ENCODE measurements around the gene LYZL2.

Gene LYZL2

GRCh38 chr10:30589441-30589840 lies 40.1 kb downstream of the LYZL2 start:
- no peak for DNase-seq

- DNase-seq: no peak
Measured at GRCh38 chr10:30587522-30588031, 42.0 kb downstream of the LYZL2 start.

DNA sequence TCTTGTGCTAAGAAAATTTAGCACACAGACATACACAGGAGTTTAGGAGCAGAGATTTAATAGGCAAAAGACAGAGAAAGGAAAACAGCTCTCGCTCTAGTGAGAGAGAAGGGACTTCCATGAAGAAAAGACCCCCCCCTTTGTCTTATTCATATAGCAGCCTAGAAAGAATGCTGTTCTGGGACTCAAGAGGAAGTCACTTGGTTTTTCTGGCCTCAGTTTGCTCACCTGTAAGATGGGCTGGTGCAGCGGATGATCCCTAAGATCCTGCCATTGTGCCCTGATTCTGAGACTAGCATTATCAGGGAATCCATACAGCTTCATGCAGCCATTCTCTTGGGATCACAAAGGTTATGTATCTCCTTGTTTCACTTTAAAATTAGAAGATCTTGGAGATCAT lies 42.7 kb downstream of the LYZL2 start:
- no peak for DNase-seq

GRCh38 chr10:30583778-30584415 lies 45.7 kb downstream of the LYZL2 start:
- DNase-seq: no peak

DNA sequence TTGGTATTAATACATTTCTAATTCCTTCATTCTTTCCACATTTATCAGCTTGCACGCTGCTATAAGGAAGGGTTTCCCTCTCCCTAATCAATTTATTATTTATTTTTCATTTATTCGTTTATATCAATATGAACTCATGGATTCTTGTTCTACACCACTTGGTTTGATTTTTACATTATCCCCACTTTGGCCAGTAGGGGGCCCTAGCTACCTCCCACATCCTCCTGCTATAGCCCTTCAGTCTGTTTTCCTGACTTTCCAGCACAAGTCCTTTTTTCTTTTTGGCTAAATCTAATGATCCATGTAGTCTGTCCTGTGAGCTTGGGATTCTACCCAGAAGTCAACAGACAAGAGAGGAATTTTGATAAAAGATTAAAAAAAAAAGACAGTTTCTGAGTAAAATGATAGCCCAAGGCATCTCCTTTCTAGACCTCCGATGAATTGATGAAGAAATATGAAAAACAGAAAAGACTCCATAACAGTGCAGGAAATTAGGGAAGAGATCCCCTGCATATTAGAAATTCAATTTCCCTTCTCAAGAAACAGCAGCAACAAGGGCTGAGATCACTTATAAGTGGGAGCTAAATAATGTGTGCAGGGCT lies 47.7 kb downstream of the LYZL2 start:
- DNase-seq: no peak

- no peak for DNase-seq
Measured at GRCh38 chr10:30580676-30581075, 48.9 kb downstream of the LYZL2 start.

DNA sequence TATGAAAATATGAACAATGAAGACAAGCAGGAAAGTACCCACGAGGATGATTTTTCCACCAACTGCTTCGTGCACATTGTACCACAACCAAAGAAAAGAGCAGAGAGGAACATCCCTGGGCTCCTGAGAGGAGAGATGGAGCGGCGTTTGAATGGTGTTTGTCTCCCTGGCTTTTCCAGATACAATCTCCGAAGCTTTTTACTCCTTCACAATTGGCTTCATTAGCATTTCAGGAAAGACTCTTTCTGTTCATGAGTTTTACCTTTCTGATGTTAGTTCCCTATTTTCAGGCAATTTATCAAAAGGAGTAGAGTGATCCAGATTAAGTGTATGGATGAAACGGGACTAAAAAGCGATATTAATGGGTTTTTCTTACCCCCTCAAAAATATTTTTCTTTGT lies 49.3 kb downstream of the LYZL2 start:
- DNase-seq: no peak

DNA sequence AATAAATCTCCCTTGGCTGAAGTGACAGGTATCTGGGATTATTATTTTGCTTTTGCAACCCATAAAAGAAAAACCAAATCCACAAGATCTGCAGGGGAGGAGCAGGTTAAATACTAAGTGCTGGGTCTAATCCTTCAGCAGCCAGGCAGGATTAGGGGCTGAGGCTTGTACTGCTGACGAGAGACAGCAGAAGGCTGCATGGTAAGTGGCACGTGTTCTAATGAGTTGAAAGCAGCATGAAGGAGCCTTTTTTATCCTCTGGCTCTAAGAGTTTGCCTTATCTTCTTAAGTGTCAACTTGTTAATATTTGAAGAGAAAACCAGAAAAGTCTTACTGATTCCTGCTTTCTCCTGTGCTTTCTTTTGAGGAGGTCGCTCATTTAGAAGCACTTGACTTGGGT lies 50.0 kb downstream of the LYZL2 start:
- DNase-seq: no peak

- DNase-seq: no peak
Measured at GRCh38 chr10:30577048-30577447, 52.5 kb downstream of the LYZL2 start.

DNA sequence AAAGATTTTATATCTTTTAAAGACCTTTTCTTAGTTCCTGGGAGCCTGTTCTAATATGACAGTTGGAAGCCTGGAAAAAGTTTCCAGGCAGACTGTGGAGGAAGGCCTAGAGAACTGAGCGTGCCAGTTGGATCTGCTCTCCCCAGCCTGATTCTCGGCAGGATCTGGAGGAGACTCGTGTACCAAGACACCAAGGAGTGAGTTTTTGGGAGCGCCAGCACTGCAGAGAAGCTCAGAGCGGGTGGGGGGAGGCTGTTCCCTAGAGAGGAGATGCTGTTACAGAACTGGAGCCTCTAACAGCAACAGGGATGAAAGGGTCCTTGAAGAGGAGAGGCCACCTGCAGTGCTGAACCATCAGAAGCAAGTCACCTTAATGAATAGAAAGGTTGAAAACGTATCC lies 52.9 kb downstream of the LYZL2 start:
- DNase-seq: no peak

DNA sequence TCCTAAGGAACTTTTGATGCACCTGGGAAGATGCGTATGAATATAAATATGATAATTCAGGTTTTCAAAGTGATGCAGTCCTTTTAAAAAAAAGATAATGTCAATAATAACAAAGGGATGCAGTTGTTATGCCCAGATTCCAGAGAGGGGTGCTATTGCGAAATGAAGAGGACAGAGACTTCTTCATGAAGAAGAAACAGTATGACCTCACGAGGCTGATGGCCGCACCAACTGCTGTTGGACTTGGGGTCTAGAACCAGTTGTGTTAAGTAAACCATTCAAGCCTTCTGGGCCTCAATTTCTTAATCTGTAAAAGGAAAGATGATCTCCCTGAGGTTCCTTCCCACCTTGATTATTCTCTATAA lies 55.1 kb downstream of the LYZL2 start:
- no peak for DNase-seq

- no peak for DNase-seq
Measured at GRCh38 chr10:30573721-30574431, 55.7 kb downstream of the LYZL2 start.

GRCh38 chr10:30565449-30565848 lies 64.1 kb downstream of the LYZL2 start:
- DNase-seq: no peak

GRCh38 chr10:30562787-30563186 lies 66.8 kb downstream of the LYZL2 start:
- DNase-seq: no peak
